ENCODE measurements around the gene ZNF536. TPM values are rescaled to one million over a fixed set of nuclear protein-coding genes. Genes with fewer than 3 reads are reported as not detected.

The ZNF536 gene
- total RNA-seq, 1 experiment from 2014 or later: not detected

- TF ChIP-seq EZH2phosphoT487 (IDR thresholded peaks at IDR 0.05; ENCODE audit: borderline replicate concordance, low read length): no peak
- no peak for TF ChIP-seq EZH2 (IDR thresholded peaks at IDR 0.05; ENCODE audit: low read length, unreplicated experiment)
- TF ChIP-seq CTCF (conservative IDR thresholded peaks at IDR 0.05; ENCODE audit: low read depth, low read length): no peak
- H3F3A ChIP-seq (ENCODE audit: low read length, unreplicated experiment): no peaks in the 10 kb centered on the region
- no peaks in the 10 kb centered on the region for H3K79me2 ChIP-seq (ENCODE audit: low read length)
- H3K27ac ChIP-seq (ENCODE audit: low read length): no peak overlapping the region
- no peaks in the 10 kb centered on the region for H3K36me3 ChIP-seq (ENCODE audit: low read depth, low read length)
- no peaks in the 10 kb centered on the region for H3K9me3 ChIP-seq (ENCODE audit: low read length)
- no peaks in the 10 kb centered on the region for H4K20me1 ChIP-seq (ENCODE audit: low read length)
- BruUV-seq (replicated peaks): no TSS peak
- no peaks in the 10 kb centered on the region for H3K4me1 ChIP-seq (ENCODE audit: insufficient read depth, low read length)
- POLR2A ChIA-PET (ENCODE audit: unreplicated experiment): no interaction called here
- no peak for DNase-seq
- H3K4me3 ChIP-seq (ENCODE audit: low read length): no peak overlapping the region
- no peak for ATAC-seq
- no peak overlapping the region for H2AFZ ChIP-seq (ENCODE audit: low read length)
- H3K9me2 ChIP-seq (replicated peaks; ENCODE audit: low read length): no peaks in the 10 kb centered on the region
- CTCF ChIA-PET: no interaction called here
- intact Hi-C loops (cut with micrococcal nuclease): no loop called here
- no peak overlapping the region for H3K9ac ChIP-seq (ENCODE audit: low read length)
- H3K4me2 ChIP-seq (ENCODE audit: low read length): no peak overlapping the region
- no peaks in the 10 kb centered on the region for H3K27me3 ChIP-seq (ENCODE audit: low read length)
Measured at GRCh38 chr19:30386551-30387143, 14.5 kb downstream of the ZNF536 start.

DNA sequence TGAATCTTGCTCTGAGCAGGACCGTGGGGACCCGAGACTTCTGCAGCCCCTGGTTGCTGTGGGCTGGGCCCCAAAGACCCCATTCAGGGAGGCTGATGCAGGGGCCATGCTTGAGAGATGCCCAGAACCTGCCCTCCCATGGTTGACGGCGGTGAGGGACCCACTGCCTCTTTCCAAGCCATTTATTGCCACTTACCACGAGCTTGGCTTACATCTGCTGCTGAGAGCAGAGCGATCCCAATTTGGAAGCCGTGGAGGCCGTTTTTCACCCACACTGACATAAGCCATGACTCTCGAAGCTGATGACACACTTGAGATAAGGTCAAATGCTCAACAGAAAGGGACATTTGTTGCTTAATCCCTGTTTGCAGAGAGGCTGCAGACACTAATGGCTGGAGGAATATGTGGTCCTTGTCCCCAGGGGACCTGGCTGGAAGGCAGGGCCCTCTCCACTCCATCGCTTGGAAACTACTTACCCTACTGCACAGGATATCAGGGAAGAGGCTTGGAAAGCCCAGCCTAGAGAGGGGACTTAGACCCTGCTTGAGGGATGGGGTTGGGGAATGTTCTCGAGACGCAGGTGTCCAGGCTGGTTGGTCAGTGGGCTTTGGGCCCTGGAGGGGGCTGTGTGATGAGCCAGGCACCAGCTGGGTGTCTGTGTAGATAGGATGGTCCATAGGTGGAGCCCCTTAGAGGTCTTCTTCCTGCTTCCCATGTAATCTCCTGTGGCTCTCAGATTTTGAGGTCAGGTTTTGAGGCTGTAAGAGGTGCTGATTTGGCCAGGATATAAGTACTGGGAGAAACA lies 15.3 kb downstream of the ZNF536 start:
- ChIA-PET CTCF (no interaction called here), POLR2A (ENCODE audit: unreplicated experiment) (no interaction called here)
- no peaks in the 10 kb centered on the region for H3K27me3 ChIP-seq (ENCODE audit: low read length)
- no peaks in the 10 kb centered on the region for H3K79me2 ChIP-seq (ENCODE audit: low read length)
- H3K9me3 ChIP-seq (ENCODE audit: low read length): no peaks in the 10 kb centered on the region
- no peaks in the 10 kb centered on the region for H3K36me3 ChIP-seq (ENCODE audit: low read depth, low read length)
- no TSS peak for BruUV-seq (replicated peaks)
- ATAC-seq (no peak), DNase-seq (no peak)
- no peak overlapping the region for H3K9ac ChIP-seq (ENCODE audit: low read length)
- H3K9me2 ChIP-seq (replicated peaks; ENCODE audit: low read length): no peaks in the 10 kb centered on the region
- TF ChIP-seq EZH2 (IDR thresholded peaks at IDR 0.05; ENCODE audit: low read length, unreplicated experiment) (no peak), CTCF (conservative IDR thresholded peaks at IDR 0.05; ENCODE audit: low read depth, low read length) (no peak), EZH2phosphoT487 (IDR thresholded peaks at IDR 0.05; ENCODE audit: borderline replicate concordance, low read length) (no peak)
- H2AFZ ChIP-seq (ENCODE audit: low read length): no peak overlapping the region
- H3F3A ChIP-seq (ENCODE audit: low read length, unreplicated experiment): no peaks in the 10 kb centered on the region
- H3K4me2 ChIP-seq (ENCODE audit: low read length): no peak overlapping the region
- intact Hi-C loops (cut with micrococcal nuclease): no loop called here
- H4K20me1 ChIP-seq (ENCODE audit: low read length): no peaks in the 10 kb centered on the region
- no peak overlapping the region for H3K27ac ChIP-seq (ENCODE audit: low read length)
- no peak overlapping the region for H3K4me3 ChIP-seq (ENCODE audit: low read length)
- H3K4me1 ChIP-seq (ENCODE audit: insufficient read depth, low read length): no peaks in the 10 kb centered on the region

- no peaks in the 10 kb centered on the region for H3K9me3 ChIP-seq (ENCODE audit: low read length)
- TF ChIP-seq EZH2phosphoT487 (IDR thresholded peaks at IDR 0.05; ENCODE audit: borderline replicate concordance, low read length): no peak
- no peaks in the 10 kb centered on the region for H4K20me1 ChIP-seq (ENCODE audit: low read length)
- H3K27me3 ChIP-seq (ENCODE audit: low read length): no peaks in the 10 kb centered on the region
- H3F3A ChIP-seq (ENCODE audit: low read length, unreplicated experiment): no peaks in the 10 kb centered on the region
- no peaks in the 10 kb centered on the region for H3K36me3 ChIP-seq (ENCODE audit: low read depth, low read length)
- no peaks in the 10 kb centered on the region for H3K9me2 ChIP-seq (replicated peaks; ENCODE audit: low read length)
- ChIA-PET POLR2A (ENCODE audit: unreplicated experiment) (no interaction called here), CTCF (no interaction called here)
- H3K4me3 ChIP-seq (ENCODE audit: low read length): no peak overlapping the region
- no peak overlapping the region for H3K9ac ChIP-seq (ENCODE audit: low read length)
- no peaks in the 10 kb centered on the region for H3K4me1 ChIP-seq (ENCODE audit: insufficient read depth, low read length)
- H2AFZ ChIP-seq (ENCODE audit: low read length): no peak overlapping the region
- DNase-seq (no peak), ATAC-seq (no peak)
- H3K79me2 ChIP-seq (ENCODE audit: low read length): no peaks in the 10 kb centered on the region
- H3K27ac ChIP-seq (ENCODE audit: low read length): no peak overlapping the region
- BruUV-seq (replicated peaks): no TSS peak
- intact Hi-C loops (cut with micrococcal nuclease): no loop called here
- H3K4me2 ChIP-seq (ENCODE audit: low read length): no peak overlapping the region
Measured at GRCh38 chr19:30388327-30388726, 16.1 kb downstream of the ZNF536 start.
